GM15510 (cell line): Measurements from ENCODE around the gene HOXD9.

Experiments used
- POLR2A ChIP-seq: IDR thresholded peaks from 3 replicates; pipeline ENCODE4 v1.6.1; 2011; ENCODE audit warnings: borderline replicate concordance; ENCODE audit not compliant: insufficient read length; ENCODE audit errors: extremely low read depth

The HOXD9 gene

DNA sequence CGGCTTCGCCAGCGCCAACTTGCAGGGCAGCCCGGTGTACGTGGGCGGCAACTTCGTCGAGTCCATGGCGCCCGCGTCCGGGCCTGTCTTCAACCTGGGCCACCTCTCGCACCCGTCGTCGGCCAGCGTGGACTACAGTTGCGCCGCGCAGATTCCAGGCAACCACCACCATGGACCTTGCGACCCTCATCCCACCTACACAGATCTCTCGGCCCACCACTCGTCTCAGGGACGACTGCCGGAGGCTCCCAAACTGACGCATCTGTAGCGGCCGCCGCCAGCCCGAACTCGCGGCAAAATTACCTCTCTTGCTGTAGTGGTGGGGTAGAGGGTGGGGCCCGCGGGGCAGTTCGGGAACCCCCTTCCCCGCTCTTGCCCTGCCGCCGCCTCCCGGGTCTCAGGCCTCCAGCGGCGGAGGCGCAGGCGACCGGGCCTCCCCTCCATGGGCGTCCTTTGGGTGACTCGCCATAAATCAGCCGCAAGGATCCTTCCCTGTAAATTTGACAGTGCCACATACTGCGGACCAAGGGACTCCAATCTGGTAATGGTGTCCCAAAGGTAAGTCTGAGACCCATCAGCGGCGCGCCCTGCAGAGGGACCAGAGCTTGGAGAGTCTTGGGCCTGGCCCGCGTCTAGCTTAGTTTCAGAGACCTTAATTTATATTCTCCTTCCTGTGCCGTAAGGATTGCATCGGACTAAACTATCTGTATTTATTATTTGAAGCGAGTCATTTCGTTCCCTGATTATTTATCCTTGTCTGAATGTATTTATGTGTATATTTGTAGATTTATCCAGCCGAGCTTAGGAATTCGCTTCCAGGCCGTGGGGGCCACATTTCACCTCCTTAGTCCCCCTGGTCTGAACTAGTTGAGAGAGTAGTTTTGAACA, 49.7 kb downstream of the HOXD9 start:
- TF ChIP-seq POLR2A, result no peak

DNA sequence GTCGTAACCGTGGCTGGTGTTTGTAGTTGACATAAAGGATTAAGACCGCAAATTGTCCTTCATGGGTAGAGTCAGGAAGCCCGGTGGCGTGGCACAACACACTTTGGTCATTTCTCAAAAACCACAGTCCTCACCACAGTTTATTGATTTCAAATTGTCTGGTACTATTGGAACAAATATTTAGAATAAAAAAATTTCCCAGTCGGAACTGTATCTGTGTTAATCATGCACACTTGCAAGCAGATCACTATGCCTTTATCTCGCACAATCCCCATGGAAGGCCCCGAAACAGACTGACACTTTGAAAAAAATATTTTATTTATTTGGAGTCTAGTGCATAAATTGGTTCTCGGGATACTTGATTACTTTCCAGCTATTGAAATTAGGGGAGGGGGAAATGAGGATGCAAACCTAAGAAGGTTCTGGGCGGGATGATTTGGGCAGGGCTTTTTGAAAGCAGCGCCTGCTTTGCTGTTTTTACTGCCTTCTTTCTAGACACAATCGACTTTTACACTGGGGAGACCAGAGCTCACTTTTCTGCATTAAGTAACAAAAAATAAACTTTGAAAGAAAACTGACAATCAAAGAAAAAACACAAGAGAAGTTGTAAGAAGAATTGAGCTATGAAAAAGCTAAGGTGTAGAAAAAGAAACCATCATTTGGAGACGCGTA, 50.5 kb downstream of the HOXD9 start:
- TF ChIP-seq POLR2A, result no peak

DNA sequence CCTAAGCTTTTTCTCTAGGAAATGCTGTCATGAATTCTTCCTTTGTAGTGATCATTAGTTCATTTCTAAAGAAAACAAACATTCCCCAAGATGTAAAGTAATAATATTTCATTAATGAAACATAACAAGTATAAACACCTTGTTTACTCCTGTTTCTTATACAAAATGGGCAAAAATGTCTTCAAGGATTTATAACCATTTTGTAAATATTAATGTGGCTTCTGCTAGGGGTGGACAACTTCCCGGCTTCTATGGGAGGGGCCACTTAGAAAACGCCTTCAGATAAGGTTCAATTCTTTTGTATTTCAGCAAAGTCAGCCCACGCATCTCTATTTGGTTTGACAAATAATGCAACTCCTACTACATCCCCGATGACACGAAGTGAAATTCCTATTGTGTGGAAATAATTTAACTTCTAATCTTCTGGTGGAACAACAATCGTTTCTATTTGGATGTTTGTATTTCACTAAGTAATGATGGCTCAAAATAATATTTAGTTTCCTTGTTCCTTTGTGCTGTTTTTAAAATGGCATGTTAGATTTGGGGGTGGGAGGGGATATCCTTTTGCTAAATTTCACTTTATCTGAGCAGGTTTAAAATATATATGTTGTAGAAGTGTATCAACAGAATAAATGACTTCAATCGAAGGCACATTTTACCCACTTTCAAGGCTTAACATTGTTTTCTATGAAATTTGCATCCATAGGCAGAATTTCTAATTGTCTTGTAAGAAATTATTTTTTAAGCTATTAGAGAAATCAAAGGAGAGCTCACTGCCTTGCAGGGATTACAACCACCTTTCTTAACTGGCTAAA, 51.3 kb downstream of the HOXD9 start:
- no peak for TF ChIP-seq POLR2A

DNA sequence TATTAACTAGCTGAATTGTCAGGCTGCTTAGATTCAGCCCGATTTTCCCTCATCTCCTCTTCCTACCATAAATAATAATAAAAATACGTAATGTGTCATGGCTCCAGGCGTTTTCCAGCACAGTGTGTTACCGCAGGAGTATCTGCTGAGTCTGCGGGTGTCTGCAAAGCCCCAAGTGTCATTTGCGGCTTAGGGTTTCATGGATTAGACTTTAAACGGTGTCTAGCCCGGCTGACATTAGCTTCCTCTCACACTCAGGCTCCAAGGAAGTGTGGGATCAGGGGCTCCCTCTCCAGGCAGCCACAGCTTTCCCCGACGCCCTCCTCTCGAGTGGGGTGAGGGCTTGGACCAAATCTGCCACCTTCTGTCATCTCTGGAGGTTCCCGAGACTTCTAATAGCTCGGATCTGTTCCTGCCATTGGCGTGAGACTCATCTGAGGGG, 51.9 kb downstream of the HOXD9 start:
- TF ChIP-seq POLR2A, result no peak
